GM21786 (cell line): ENCODE data around the gene XKR8.

Source experiments
- ATAC-seq: cut with Tn5 transposase; IDR thresholded peaks from one replicate; pipeline ENCODE4 v1.9.1; 2021; ENCODE audit not compliant: unreplicated experiment

The XKR8 gene

DNA sequence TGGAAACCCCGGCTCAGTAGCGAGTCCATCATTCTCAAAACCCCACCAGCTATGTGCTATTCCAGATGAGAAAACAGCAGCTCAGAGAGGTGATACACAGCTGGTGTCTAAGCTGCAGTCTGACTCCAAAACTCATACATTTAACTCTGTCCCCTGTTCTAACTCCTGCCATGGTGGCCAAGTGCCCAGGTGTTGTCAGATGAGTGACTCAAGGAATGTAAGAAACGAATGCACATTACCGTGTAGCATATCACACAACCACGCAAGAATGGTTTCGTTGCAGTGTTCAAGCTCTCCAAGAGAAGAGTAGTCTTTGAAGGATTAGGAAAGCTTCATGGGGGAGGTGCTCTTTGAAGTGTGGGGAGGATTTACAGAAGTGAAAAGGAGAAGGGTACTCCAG is 4.7 kb upstream of the XKR8 start:
- no peak for ATAC-seq

DNA sequence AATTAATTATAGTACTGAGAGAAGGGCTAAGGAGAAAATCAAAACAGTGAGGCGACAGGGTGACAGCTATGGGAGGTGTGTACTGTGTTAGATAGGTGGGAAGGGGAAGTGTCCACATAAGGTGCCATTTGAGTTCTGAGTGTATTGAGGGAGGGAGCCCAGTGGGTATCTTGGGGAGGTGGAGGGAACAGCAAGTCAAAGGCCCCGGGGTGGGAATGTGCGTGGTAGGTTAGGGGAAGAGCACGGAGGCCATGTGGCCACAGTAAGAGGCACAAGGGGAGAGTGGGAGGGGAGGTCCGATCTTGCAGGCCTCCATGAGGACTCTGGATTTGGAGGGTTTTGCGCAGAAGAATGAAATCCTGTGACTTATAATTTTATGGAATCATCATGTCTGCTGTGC is 3.0 kb upstream of the XKR8 start:
- ATAC-seq, result no peak

DNA sequence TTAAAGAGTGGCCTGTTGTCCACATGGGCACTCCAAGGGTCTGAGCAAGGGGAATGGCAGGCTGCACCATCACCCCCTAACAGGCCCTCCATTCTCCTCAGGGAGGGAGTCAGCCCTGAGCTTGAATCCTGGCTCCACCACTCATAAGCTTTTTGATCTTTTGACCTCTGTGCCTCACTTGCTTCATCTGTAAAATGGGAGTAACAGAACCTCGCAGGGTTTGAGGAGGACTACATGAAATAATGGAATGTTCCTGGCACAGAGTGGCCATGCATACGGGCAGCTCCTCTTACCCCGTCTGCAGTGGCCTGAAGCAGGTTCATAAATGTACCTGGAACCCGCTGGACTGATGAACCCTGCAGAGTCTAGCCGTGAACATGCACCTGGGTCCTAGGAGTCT is 2.1 kb upstream of the XKR8 start:
- ATAC-seq, result no peak

DNA sequence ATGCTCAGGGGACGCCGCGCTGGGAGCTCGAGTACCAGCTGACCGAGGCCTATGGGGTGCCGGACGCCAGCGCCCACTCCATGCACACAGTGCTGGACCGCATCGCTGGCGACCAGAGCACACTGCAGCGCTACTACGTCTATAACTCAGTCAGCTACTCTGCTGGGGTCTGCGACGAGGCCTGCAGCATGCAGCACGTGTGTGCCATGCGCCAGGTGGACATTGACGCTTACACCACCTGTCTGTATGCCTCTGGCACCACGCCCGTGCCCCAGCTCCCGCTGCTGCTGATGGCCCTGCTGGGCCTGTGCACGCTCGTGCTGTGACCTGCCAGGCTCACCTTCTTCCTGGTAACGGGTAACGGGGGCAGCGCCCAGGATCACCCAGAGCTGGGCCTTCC is 1.3 kb upstream of the XKR8 start:
- ATAC-seq, result no peak

DNA sequence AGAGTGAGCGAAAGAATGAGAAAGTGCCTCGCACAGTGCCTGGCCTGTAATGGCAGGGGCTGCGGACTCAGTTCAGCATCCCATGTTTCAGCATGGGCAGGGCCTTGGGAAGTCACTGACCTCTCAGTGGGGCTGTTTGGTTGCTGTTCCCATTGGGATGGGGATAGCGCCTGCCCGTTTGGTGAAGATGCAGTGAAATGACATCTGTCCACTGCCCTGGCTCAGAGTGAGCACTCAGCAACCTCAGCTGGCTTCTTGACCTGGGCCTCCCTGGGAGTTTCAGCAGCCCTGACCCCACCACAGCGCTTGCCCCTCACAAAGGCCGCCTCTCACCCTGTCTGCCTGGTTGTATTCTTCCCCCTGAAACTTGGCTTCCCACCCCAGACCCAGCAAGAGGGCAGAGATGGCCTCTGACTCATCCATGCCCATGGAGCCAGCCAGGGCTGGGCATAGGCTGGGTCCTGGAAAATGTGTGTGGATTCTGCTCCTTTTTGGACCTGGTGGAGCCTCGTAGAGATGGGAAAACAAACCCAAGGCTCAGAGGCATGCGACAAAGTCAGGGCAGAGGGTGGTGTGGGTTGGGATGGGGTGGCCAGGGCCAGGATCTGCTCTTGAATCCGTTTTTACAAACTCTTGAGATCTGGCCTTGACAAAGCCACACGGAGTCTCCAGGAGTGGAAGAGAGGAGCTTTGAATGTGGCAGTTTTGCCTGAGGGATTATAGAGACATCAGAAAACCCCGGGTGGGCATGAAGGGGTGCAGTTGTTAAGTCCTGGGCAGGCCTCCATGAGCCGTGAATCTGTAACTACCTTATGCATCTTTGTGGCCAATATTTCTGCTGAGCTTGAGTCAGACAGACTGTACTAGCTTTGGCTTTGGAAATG is 1.2 kb downstream of the XKR8 start:
- no peak for ATAC-seq

DNA sequence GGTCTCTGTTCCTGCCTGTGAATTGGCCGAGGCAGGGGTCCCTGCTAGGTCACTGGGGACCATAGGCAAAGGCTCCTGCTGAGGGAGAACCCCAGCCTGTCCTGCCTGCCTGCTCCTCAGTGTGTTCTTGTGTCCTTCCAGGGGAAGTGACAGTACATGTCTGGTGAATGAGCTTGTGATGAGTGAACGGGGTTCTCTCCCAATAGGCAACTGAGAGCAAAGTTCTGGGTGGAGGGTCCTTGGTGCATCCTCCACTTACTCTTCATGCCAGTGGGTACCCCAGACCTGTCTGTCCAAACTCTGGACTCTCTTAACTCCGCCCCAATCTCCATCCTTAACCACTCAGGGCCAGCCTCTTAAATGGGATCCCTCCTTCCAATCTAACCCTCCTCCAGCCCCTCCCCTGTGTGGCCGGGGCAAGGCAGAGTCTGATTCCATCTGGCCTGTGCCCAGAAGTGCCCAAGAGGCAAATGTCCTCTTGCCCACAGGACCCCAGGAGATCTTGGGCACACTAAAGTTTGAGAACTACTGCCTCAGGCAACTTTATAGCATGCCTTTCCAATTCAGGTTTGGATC is 2.0 kb downstream of the XKR8 start:
- no peak for ATAC-seq

DNA sequence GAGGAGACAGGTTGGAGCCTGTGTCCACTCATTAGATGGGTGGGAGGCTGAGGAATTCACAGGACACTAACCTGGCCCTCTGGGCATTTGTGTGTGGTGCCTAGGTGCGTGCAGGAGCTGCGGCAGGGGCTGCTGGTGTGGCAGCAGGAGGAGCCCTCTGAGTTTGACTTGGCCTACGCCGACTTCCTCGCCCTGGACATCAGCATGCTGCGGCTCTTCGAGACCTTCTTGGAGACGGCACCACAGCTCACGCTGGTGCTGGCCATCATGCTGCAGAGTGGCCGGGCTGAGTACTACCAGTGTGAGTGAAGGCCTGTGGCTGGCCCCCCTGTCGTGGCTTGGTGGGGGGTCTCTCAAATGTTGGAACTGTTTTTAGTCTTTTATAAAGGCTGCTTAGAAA is 3.6 kb downstream of the XKR8 start:
- no peak for ATAC-seq

DNA sequence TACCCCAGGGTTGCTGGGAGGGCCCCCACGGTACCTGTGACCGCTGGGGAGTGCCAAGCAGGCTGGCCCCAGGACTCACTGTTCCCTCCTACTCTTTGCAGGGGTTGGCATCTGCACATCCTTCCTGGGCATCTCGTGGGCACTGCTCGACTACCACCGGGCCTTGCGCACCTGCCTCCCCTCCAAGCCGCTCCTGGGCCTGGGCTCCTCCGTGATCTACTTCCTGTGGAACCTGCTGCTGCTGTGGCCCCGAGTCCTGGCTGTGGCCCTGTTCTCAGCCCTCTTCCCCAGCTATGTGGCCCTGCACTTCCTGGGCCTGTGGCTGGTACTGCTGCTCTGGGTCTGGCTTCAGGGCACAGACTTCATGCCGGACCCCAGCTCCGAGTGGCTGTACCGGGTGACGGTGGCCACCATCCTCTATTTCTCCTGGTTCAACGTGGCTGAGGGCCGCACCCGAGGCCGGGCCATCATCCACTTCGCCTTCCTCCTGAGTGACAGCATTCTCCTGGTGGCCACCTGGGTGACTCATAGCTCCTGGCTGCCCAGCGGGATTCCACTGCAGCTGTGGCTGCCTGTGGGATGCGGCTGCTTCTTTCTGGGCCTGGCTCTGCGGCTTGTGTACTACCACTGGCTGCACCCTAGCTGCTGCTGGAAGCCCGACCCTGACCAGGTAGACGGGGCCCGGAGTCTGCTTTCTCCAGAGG is 6.8 kb downstream of the XKR8 start:
- no peak for ATAC-seq

DNA sequence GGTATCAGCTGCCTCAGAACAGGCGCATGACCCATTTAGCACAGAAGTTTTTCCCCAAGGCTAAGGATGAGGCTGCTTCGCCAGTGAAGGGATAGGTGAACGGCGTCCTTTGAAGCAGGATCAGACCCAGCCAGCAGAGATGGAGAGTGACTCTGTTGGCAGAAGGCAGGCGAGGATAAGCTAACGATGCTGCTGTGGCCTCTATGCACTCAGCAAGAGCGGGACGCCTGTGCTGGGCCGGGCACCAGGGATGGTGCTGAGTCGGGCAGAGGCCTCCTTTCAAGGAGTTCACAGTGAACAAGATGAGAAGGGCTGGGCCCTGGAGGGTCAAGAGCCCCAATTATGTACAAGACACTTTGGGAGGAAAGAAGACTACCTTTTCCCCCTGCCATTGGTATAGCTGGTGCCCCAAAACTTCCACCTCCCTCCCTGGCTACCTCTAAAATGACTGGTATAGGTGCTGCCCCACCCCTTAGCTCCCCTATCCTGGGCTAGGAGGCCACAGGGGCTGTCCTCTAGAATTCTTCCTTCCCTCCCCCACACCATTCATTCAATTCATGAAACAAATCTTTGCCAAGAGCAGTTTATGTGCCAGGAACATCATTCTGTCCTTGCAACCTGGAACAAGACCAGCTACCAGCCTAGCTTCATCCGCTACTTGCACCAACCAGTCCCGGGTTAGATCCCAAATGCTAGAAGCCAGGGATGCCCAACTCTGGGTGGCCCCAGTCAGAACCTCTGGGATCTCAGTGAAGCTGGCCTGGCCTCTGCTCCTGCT is 7.5 kb downstream of the XKR8 start:
- ATAC-seq, result no peak

DNA sequence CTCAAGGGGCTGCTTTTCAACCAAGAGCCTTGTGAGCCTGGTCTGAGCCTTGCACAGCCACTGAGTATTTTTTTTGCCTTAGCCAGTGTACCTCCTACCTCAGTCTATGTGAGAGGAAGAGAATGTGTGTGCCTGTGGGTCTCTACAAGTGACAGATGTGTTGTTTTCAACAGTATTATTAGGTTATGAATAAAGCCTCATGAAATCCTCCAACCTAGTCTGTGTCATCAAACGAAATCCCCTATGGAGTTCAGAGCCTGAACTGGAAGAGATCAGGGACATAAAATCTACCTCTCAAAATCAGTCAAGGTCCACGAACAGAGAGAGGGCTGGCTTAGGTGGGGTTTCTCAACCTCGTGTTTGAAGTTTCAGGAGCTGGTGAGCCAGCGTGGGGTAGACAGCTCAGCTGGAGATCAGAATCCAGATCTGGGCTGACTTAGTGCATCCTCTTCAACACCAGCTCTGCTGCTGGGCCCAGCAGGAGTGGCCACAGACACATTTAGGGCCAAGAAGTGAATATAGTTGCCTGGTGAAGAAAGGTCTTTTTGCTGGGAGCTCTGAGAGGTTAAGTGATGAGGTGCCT is 8.2 kb downstream of the XKR8 start:
- no peak for ATAC-seq

DNA sequence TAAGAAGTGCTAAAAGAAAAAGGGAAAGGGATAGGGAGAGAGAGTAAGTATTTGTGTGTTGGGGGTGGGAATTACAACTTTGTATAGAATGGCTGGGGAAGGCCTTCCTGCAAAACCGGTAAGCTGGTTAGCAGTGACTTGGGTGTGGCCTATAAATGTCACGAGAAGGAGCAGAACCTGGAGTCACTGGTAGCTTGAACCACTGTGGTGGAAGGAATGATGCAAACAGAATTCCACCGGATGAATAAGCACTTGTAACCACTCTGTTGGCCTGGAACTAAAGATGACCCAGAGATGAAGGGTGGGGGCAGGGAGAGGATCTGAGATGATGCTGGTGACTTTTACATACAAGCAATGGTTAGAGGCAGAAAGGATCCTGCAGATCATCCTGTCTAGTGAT is 8.9 kb downstream of the XKR8 start:
- no peak for ATAC-seq

DNA sequence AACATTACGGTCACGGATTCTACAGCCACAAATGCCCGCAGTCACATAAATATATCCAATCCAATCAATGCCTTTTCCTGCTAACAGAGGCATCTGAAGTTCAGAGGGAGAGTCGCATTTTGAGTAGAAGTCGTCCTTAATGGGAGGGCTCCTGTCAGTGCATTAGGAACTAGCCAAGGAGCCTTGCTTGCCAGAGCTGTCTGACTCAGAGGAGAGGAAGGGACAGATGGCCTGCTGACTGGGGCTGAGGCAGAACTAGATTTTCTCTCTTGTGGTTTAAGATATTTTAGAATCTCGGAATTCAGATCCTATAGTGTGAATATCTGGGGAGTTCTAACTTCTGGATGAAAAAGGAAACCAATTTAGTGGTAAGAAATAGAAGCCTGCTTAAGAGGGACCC is 10.6 kb downstream of the XKR8 start:
- no peak for ATAC-seq

DNA sequence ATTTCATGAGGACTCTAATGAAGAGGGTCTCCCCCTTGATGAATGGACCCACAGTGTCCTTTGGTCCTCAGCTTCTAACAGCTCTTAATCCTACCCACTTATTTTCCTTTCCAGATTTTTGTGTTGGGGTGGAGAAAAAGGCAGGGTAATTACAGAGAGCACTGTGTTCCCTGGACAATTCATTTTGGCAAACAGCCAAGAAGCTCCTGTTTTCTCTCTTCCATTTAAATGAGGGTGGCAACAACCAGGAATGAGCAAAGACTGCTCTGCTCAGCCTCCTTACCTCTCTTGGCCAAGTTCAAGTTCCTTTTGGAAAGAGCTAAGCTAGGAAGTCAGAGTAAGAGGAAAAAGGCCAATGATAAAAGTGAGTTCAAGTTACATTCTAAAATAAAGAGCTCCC is 11.9 kb downstream of the XKR8 start:
- ATAC-seq, result no peak

DNA sequence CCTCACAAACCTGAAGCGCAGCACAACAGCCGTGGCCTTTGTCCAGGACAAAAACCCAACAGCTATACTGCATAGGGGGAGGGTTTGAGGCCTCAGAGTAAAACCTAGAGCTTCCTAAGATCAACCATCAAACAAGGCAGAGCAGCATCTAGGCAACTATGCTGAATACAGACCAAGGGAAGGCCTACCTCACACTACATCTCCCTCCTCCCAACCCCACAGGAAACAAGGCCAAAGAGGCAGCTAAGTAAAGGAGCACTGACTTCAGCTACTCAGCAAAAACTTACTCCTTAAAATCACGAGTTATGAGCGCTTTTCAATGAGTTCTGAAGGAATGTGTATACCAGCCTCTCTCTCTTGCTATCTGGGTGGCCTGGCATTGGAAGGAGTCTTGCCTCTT is 12.4 kb downstream of the XKR8 start:
- ATAC-seq, result no peak

DNA sequence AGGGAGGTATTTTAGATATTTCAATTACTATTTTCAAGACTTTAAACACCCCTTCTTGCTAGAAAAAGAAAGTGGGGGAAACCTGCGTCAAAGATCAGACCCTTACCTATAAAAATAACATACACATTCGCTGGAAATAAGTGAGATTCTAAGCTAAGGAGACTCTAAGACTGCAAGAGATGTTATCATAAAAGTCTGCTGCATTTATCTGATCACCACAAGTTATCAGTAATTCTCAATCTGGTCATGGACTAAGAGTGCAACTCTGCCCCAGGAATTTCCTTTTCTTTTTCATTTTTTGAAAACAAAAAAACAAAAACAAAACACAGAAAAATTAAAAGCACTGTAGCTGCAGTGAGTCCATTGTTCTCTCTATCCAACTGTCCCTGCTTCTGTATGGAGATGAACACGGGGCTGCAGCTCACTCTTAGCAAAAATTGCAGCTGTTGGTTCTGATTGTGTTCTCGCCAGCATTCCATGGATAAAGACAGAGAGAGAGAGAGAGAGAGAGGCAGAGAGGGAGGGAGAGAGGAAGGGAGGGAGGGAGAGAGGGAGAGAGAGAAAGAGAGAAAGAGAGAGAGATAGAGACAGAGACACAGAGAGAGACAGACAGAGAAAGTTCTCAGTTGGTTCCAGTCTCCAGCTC is 14.1 kb downstream of the XKR8 start:
- no peak for ATAC-seq

DNA sequence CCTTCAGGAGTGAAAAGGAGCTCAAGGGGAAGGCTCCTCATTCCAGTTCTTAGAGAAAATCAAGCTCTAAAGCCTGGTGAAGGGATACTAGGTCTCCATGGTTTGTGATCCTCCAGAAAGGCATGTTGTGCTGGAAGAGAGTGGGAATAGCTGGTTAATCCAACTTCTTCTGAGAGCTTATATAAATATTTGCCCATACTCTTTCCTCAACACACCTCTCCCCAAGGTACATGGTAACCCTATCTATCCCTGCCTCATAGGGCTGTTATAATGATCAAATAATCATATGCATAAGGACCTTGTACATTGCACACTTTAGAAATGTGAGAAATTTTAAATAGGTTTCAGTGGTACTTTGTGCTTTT is 14.6 kb downstream of the XKR8 start:
- ATAC-seq, result no peak

DNA sequence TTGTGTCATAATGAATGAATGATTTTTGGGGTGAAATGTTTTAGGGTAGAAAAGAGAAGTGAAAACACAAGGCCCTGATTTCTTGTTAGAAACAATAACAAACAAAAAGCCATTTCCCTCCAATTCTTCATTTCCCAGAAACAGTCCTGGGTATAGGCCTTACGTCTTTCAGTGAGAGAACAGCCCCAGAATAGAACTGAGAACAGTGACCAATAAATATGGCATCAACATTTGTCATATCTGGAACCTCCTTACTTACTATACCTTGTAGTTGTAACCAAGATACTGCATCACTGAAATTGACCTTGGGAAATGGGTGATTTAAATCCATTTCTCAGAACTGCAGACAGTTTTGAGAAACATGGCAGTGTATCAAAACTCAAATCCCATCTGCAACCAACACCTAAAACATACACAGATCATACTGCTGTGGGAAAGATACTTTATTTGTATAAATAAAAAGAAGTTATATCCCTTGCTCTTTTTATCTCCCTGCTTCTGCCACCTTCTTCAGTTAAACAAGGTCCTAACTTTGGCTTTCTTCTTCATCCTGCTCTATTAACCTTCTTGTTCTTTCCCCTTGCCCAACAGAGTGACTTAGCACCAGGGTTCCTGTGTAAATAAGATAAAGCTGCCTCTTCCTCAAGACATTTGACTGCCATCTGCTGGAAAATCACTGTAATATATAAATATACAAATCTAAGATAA is 19.5 kb downstream of the XKR8 start:
- no peak for ATAC-seq

DNA sequence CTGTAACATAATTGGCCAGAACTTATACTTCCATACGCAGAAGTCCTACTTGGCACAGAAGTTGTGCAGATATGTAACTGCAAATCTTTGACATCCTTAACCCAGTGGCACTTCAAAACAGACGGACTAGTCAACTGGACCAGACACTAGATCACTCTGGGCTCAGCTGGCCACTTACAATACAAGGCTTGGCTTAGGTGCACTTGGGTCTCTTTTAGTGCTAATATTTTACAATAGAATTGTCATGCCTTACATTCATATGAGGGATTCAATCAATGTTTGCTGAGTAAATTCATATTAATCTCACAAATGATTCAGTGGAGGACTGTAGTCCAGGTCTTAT is 20.1 kb downstream of the XKR8 start:
- no peak for ATAC-seq

DNA sequence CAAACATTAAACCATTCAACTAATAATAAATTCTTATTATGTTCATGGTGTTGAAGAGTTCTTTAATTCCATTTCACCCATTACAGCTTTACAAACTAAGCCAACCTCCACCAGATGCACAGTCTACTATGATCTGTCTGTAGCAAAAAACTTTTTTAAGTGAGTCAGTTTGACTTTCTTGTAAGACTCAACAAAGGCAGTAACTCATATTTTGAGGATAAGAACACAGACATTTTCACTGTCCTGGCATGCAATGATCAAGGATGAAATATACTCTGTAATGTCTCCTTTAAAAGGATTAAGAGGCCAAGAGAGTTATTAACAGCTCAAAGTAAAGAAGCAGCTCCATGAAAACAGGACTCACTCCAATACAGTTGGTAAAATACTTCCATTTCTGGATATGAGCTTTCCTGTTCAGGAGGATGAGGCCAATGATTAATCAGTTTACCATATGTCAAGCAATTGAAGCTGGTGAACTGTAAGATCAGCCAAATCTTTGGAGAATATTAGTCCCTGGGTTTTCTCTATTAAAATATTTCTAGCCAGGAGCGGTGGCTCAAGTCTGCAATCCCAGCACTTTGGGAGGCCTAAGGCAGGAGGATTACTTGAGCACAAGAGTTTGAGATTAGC is 20.6 kb downstream of the XKR8 start:
- ATAC-seq, result no peak

DNA sequence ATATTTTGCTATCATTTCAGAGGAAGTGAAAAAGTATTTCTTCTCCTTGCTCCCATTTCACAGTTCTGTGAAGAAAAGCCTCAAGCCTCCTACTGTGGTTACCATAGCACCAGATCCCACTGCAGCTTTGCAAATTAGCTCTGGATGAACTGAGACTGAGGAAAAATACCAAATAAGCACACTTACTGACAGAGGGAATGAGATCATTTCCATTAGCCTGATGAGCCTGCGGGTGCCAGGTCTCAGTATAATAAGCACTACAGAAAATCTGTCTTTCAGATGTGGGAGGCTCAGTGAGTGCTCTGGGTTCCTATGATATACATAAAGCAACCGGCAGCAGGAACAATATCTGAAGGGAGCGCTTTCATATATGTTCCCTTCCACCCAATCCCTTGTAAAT is 21.4 kb downstream of the XKR8 start:
- no peak for ATAC-seq
